ENCODE measurements around the gene OGFRL1. TPM values are rescaled to one million over a fixed set of nuclear protein-coding genes. Genes with fewer than 3 reads are reported as not detected.

The OGFRL1 gene
- total RNA-seq, 1 donor: 21.6 TPM

GRCh38 chr6:71310261-71310660, 21.6 kb downstream of the OGFRL1 start:
- DNase-seq (ENCODE audit: low read depth): no peak
- no peak for TF ChIP-seq CTCF (IDR thresholded peaks at IDR 0.05; ENCODE audit: insufficient read depth, low read length)
- H3K4me3 ChIP-seq (ENCODE audit: low read depth, low read length): no peak overlapping the region

GRCh38 chr6:71312089-71312488, 23.5 kb downstream of the OGFRL1 start:
- TF ChIP-seq CTCF (IDR thresholded peaks at IDR 0.05; ENCODE audit: insufficient read depth, low read length): no peak
- no peak overlapping the region for H3K4me3 ChIP-seq (ENCODE audit: low read depth, low read length)
- no peak for DNase-seq (ENCODE audit: low read depth)

- H3K4me3 ChIP-seq (ENCODE audit: low read depth, low read length): no peak overlapping the region
- no peak for DNase-seq (ENCODE audit: low read depth)
- TF ChIP-seq CTCF (IDR thresholded peaks at IDR 0.05; ENCODE audit: insufficient read depth, low read length): no peak
Measured at GRCh38 chr6:71317441-71317840, 28.8 kb downstream of the OGFRL1 start.

GRCh38 chr6:71320041-71320440, 31.4 kb downstream of the OGFRL1 start:
- DNase-seq (ENCODE audit: low read depth): no peak
- no peak for TF ChIP-seq CTCF (IDR thresholded peaks at IDR 0.05; ENCODE audit: insufficient read depth, low read length)
- no peak overlapping the region for H3K4me3 ChIP-seq (ENCODE audit: low read depth, low read length)

GRCh38 chr6:71321314-71321713, 32.7 kb downstream of the OGFRL1 start:
- TF ChIP-seq CTCF (IDR thresholded peaks at IDR 0.05; ENCODE audit: insufficient read depth, low read length): no peak
- DNase-seq (ENCODE audit: low read depth): no peak
- H3K4me3 ChIP-seq (ENCODE audit: low read depth, low read length): no peak overlapping the region

GRCh38 chr6:71324194-71324785, 35.7 kb downstream of the OGFRL1 start:
- no peak overlapping the region for H3K4me3 ChIP-seq (ENCODE audit: low read depth, low read length)
- no peak for DNase-seq (ENCODE audit: low read depth)
- no peak for TF ChIP-seq CTCF (IDR thresholded peaks at IDR 0.05; ENCODE audit: insufficient read depth, low read length)

- no peak for DNase-seq (ENCODE audit: low read depth)
- TF ChIP-seq CTCF (IDR thresholded peaks at IDR 0.05; ENCODE audit: insufficient read depth, low read length): no peak
- no peak overlapping the region for H3K4me3 ChIP-seq (ENCODE audit: low read depth, low read length)
Measured at GRCh38 chr6:71326611-71327010, 38.0 kb downstream of the OGFRL1 start.
